Subcutaneous adipose tissue (tissue), 4 donors: ENCODE measurements around the gene LSP1. TPM values are rescaled to one million over a fixed set of nuclear protein-coding genes. Genes with fewer than 3 reads are reported as not detected.

Experiments
- CTCF ChIP-seq: fragments of 450-650 bp; IDR thresholded peaks from one replicate; pipeline ENCODE4 v1.5.1; 2016; ENCODE audit warnings: low read depth, mild to moderate bottlenecking, control low read depth, antibody characterized with exemption, moderate library complexity
- total RNA-seq, 4 donors: library from RNA; depleted of rRNA; stranded (reverse); fragments of >200 nt; gene quantifications; one replicate each; pipeline ENCODE4 v1.1.0, GENCODE V29; 2016

LSP1 gene
- total RNA-seq, 4 donors from 2014 or later: 15.8 to 196 (median 73.4) TPM

GRCh38 chr11:1935156-1936071 lies 82.5 kb downstream of the LSP1 start:
- TF ChIP-seq CTCF: no peak

- TF ChIP-seq CTCF: no peak
Measured at GRCh38 chr11:1936072-1936780, 83.3 kb downstream of the LSP1 start.

GRCh38 chr11:1936781-1937615 lies 84.1 kb downstream of the LSP1 start:
- TF ChIP-seq CTCF: no peak

- TF ChIP-seq CTCF: no peak
Measured at GRCh38 chr11:1937616-1938342, 84.9 kb downstream of the LSP1 start.

GRCh38 chr11:1938343-1939005 lies 85.6 kb downstream of the LSP1 start:
- no peak for TF ChIP-seq CTCF

- no peak for TF ChIP-seq CTCF
Measured at GRCh38 chr11:1939006-1939625, 86.2 kb downstream of the LSP1 start.
